ENCODE results near the gene IQCE.
"Not testable (repeated sequence)": the region's sequence is repeated elsewhere in the genome, so short reads cannot be mapped to it uniquely, and the experiment has no call there.

The IQCE gene

GRCh38 chr7:2586326-2587020, 27.7 kb downstream of the IQCE start:
- H3K9ac ChIP-seq (ENCODE audit: low read length in 2 of 2) = no peak overlapping the region
- H3K4me1 ChIP-seq (ENCODE audit: control insufficient read depth, insufficient read depth, low read length) = no peaks in the 10 kb centered on the region
- no peaks in the 10 kb centered on the region for H3K27me3 ChIP-seq (ENCODE audit: control insufficient read depth in 1 of 2, insufficient read depth in 2 of 2, low read length in 2 of 2)
- no peaks in the 10 kb centered on the region for H3K9me3 ChIP-seq (ENCODE audit: control insufficient read depth in 2 of 2, low read length in 2 of 2)
- no peak overlapping the region for H3K27ac ChIP-seq (ENCODE audit: low read length)
- no peak overlapping the region for H3K4me3 ChIP-seq (ENCODE audit: low read length in 2 of 2)
- H3K36me3 ChIP-seq (ENCODE audit: control insufficient read depth in 2 of 2, insufficient read depth in 2 of 2, low read length in 2 of 2) = peaks cover 32 to 38% of the 10 kb centered on the region in 2 donors

GRCh38 chr7:2587134-2587533, 28.4 kb downstream of the IQCE start:
- H3K27me3 ChIP-seq (ENCODE audit: control insufficient read depth in 1 of 2, insufficient read depth in 2 of 2, low read length in 2 of 2) = no peaks in the 10 kb centered on the region
- no peaks in the 10 kb centered on the region for H3K4me1 ChIP-seq (ENCODE audit: control insufficient read depth, insufficient read depth, low read length)
- no peak overlapping the region for H3K4me3 ChIP-seq (ENCODE audit: low read length in 2 of 2)
- no peak overlapping the region for H3K9ac ChIP-seq (ENCODE audit: low read length in 2 of 2)
- peaks cover 32 to 40% of the 10 kb centered on the region in 2 donors for H3K36me3 ChIP-seq (ENCODE audit: control insufficient read depth in 2 of 2, insufficient read depth in 2 of 2, low read length in 2 of 2)
- H3K9me3 ChIP-seq (ENCODE audit: control insufficient read depth in 2 of 2, low read length in 2 of 2) = no peaks in the 10 kb centered on the region
- no peak overlapping the region for H3K27ac ChIP-seq (ENCODE audit: low read length)

GRCh38 chr7:2587778-2588177, 29.0 kb downstream of the IQCE start:
- Histone ChIP-seq H3K4me1 (ENCODE audit: control insufficient read depth, insufficient read depth, low read length) (no peaks in the 10 kb centered on the region), H3K36me3 (ENCODE audit: control insufficient read depth in 2 of 2, insufficient read depth in 2 of 2, low read length in 2 of 2) (peaks cover 34 to 46% of the 10 kb centered on the region in 2 donors), H3K27me3 (ENCODE audit: control insufficient read depth in 1 of 2, insufficient read depth in 2 of 2, low read length in 2 of 2) (no peaks in the 10 kb centered on the region), H3K9me3 (ENCODE audit: control insufficient read depth in 2 of 2, low read length in 2 of 2) (no peaks in the 10 kb centered on the region), H3K4me3 (ENCODE audit: low read length in 2 of 2) (no peak overlapping the region), H3K27ac (ENCODE audit: low read length) (no peak overlapping the region), H3K9ac (ENCODE audit: low read length in 2 of 2) (no peak overlapping the region)

- no peak overlapping the region for H3K9ac ChIP-seq (ENCODE audit: low read length in 2 of 2)
- no peak overlapping the region for H3K27ac ChIP-seq (ENCODE audit: low read length)
- no peaks in the 10 kb centered on the region for H3K9me3 ChIP-seq (ENCODE audit: control insufficient read depth in 2 of 2, low read length in 2 of 2)
- no peaks in the 10 kb centered on the region for H3K4me1 ChIP-seq (ENCODE audit: control insufficient read depth, insufficient read depth, low read length)
- no peaks in the 10 kb centered on the region for H3K27me3 ChIP-seq (ENCODE audit: control insufficient read depth in 1 of 2, insufficient read depth in 2 of 2, low read length in 2 of 2)
- H3K36me3 ChIP-seq (ENCODE audit: control insufficient read depth in 2 of 2, insufficient read depth in 2 of 2, low read length in 2 of 2) = peaks cover 37 to 45% of the 10 kb centered on the region in 2 donors
- no peak overlapping the region for H3K4me3 ChIP-seq (ENCODE audit: low read length in 2 of 2)
Measured at GRCh38 chr7:2589341-2589740, 30.6 kb downstream of the IQCE start.

- not testable (repeated sequence) for H3K9ac ChIP-seq (ENCODE audit: low read length in 2 of 2); H3K9me3 ChIP-seq (ENCODE audit: control insufficient read depth in 2 of 2, low read length in 2 of 2); H3K4me1 ChIP-seq (ENCODE audit: control insufficient read depth, insufficient read depth, low read length); H3K27me3 ChIP-seq (ENCODE audit: control insufficient read depth in 1 of 2, insufficient read depth in 2 of 2, low read length in 2 of 2); H3K4me3 ChIP-seq (ENCODE audit: low read length in 2 of 2); H3K27ac ChIP-seq (ENCODE audit: low read length)
- peaks cover 39 to 41% of the 10 kb centered on the region in 2 donors for H3K36me3 ChIP-seq (ENCODE audit: control insufficient read depth in 2 of 2, insufficient read depth in 2 of 2, low read length in 2 of 2)
Measured at GRCh38 chr7:2589941-2590340, 31.2 kb downstream of the IQCE start.

- Histone ChIP-seq H3K27ac (ENCODE audit: low read length) (no peak overlapping the region), H3K36me3 (ENCODE audit: control insufficient read depth in 2 of 2, insufficient read depth in 2 of 2, low read length in 2 of 2) (peaks cover 31 to 39% of the 10 kb centered on the region in 2 donors), H3K9ac (ENCODE audit: low read length in 2 of 2) (no peak overlapping the region), H3K27me3 (ENCODE audit: control insufficient read depth in 1 of 2, insufficient read depth in 2 of 2, low read length in 2 of 2) (no peaks in the 10 kb centered on the region), H3K9me3 (ENCODE audit: control insufficient read depth in 2 of 2, low read length in 2 of 2) (no peaks in the 10 kb centered on the region), H3K4me3 (ENCODE audit: low read length in 2 of 2) (no peak overlapping the region), H3K4me1 (ENCODE audit: control insufficient read depth, insufficient read depth, low read length) (no peaks in the 10 kb centered on the region)
Measured at GRCh38 chr7:2592375-2592865, 33.6 kb downstream of the IQCE start.

- H3K36me3 ChIP-seq (ENCODE audit: control insufficient read depth in 2 of 2, insufficient read depth in 2 of 2, low read length in 2 of 2) = peaks cover 31 to 38% of the 10 kb centered on the region in 2 donors
Measured at GRCh38 chr7:2593036-2593727, 34.4 kb downstream of the IQCE start.

GRCh38 chr7:2594599-2594998, 35.8 kb downstream of the IQCE start:
- Histone ChIP-seq H3K9ac (ENCODE audit: low read length in 2 of 2) (no peak overlapping the region), H3K36me3 (ENCODE audit: control insufficient read depth in 2 of 2, insufficient read depth in 2 of 2, low read length in 2 of 2) (peaks cover 24 to 39% of the 10 kb centered on the region in 2 donors), H3K27me3 (ENCODE audit: control insufficient read depth in 1 of 2, insufficient read depth in 2 of 2, low read length in 2 of 2) (no peaks in the 10 kb centered on the region), H3K27ac (ENCODE audit: low read length) (no peak overlapping the region), H3K4me1 (ENCODE audit: control insufficient read depth, insufficient read depth, low read length) (no peaks in the 10 kb centered on the region), H3K9me3 (ENCODE audit: control insufficient read depth in 2 of 2, low read length in 2 of 2) (no peaks in the 10 kb centered on the region), H3K4me3 (ENCODE audit: low read length in 2 of 2) (no peak overlapping the region)

More at GRCh38 chr7:2593036-2593727, 34.4 kb downstream of the IQCE start:
- Histone ChIP-seq H3K27me3 (ENCODE audit: control insufficient read depth in 1 of 2, insufficient read depth in 2 of 2, low read length in 2 of 2) (no peaks in the 10 kb centered on the region), H3K9ac (ENCODE audit: low read length in 2 of 2) (no peak overlapping the region), H3K27ac (ENCODE audit: low read length) (no peak overlapping the region), H3K9me3 (ENCODE audit: control insufficient read depth in 2 of 2, low read length in 2 of 2) (no peaks in the 10 kb centered on the region), H3K4me1 (ENCODE audit: control insufficient read depth, insufficient read depth, low read length) (no peaks in the 10 kb centered on the region), H3K4me3 (ENCODE audit: low read length in 2 of 2) (no peak overlapping the region)

GRCh38 chr7:2595258-2595860, 36.6 kb downstream of the IQCE start:
- H3K27me3 ChIP-seq (ENCODE audit: control insufficient read depth in 1 of 2, insufficient read depth in 2 of 2, low read length in 2 of 2) = no peaks in the 10 kb centered on the region
- no peak overlapping the region for H3K4me3 ChIP-seq (ENCODE audit: low read length in 2 of 2)
- H3K36me3 ChIP-seq (ENCODE audit: control insufficient read depth in 2 of 2, insufficient read depth in 2 of 2, low read length in 2 of 2) = peaks cover 16 to 35% of the 10 kb centered on the region in 2 donors
- no peaks in the 10 kb centered on the region for H3K9me3 ChIP-seq (ENCODE audit: control insufficient read depth in 2 of 2, low read length in 2 of 2)
- H3K27ac ChIP-seq (ENCODE audit: low read length) = no peak overlapping the region
- H3K9ac ChIP-seq (ENCODE audit: low read length in 2 of 2) = no peak overlapping the region
- no peaks in the 10 kb centered on the region for H3K4me1 ChIP-seq (ENCODE audit: control insufficient read depth, insufficient read depth, low read length)

- Histone ChIP-seq H3K27me3 (ENCODE audit: control insufficient read depth in 1 of 2, insufficient read depth in 2 of 2, low read length in 2 of 2) (no peaks in the 10 kb centered on the region), H3K9ac (ENCODE audit: low read length in 2 of 2) (no peak overlapping the region), H3K4me1 (ENCODE audit: control insufficient read depth, insufficient read depth, low read length) (no peaks in the 10 kb centered on the region), H3K4me3 (ENCODE audit: low read length in 2 of 2) (no peak overlapping the region), H3K9me3 (ENCODE audit: control insufficient read depth in 2 of 2, low read length in 2 of 2) (no peaks in the 10 kb centered on the region), H3K36me3 (ENCODE audit: control insufficient read depth in 2 of 2, insufficient read depth in 2 of 2, low read length in 2 of 2) (peaks cover 20 to 39% of the 10 kb centered on the region in 2 donors), H3K27ac (ENCODE audit: low read length) (no peak overlapping the region)
Measured at GRCh38 chr7:2596464-2597272, 37.9 kb downstream of the IQCE start.
